HG02973 (cell line): ENCODE data around the gene MYD88.

Experiments used
- ATAC-seq: cut with Tn5 transposase; IDR thresholded peaks from one replicate; pipeline ENCODE4 v1.9.1; 2021; ENCODE audit warnings: moderate library complexity; ENCODE audit not compliant: unreplicated experiment

The MYD88 gene

GRCh38 chr3:38111696-38112377 is 26.6 kb upstream of the MYD88 start:
- no peak for ATAC-seq

DNA sequence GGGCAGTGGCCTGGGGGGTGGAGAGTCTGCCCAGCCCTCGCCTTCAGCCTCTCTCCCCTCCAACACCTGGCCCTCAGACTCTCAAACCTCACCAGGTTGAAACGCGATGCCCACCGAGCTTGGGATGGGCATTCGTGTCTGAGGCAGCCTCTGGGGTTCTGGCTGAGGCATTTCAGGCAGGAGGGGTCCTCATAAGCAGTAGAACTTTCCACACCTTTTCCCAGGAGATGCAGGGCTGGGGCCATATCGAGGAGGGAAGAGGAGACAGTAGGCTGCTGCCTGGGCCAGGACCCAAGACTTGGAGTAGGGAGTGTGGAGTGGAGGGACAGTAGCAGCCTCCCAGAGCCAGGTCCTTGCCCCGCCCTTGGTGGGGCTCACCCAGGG is 26.1 kb upstream of the MYD88 start:
- ATAC-seq: no peak

DNA sequence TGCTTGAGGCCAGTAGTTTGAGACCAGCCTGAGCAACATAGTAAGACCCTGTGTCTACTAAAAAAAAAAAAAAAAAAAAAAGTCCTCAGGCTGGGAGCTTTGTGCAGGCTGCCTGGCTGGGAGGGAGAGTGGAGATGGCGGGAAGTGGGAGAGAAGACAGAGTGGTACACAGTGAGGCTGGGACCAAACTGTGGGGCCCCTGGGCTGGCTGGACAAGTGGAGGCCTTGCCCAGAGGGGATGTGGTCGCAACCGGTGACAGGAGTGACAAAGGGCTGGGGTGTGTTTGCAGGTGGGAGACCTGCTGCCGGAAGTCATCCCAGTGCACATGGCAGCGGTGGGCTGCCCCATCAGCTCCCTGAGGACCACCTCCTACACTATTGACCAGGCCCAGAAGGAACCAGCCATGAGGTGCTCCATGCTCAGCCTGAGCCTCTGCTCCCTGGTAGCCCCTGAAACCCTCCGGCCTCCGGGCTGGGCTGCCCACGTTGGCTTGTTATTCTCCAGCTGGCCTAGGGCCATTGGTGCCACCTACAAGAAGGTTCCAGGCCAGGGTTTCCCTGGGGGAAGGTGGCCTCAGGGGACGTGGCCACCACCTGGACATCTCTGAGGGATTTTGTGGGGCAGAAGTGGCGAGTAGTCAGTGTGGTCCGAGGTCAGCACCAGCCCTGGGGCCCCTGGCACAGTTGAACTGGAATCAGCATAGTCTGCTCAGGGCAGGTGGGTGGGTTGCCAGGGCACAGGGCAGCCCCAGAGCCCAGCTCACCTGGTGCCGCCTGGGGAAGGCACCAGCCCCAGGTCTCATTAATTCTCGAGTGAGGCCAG is 24.2 kb upstream of the MYD88 start:
- no peak for ATAC-seq

- ATAC-seq: no peak
Measured at GRCh38 chr3:38114875-38115644, 23.4 kb upstream of the MYD88 start.

DNA sequence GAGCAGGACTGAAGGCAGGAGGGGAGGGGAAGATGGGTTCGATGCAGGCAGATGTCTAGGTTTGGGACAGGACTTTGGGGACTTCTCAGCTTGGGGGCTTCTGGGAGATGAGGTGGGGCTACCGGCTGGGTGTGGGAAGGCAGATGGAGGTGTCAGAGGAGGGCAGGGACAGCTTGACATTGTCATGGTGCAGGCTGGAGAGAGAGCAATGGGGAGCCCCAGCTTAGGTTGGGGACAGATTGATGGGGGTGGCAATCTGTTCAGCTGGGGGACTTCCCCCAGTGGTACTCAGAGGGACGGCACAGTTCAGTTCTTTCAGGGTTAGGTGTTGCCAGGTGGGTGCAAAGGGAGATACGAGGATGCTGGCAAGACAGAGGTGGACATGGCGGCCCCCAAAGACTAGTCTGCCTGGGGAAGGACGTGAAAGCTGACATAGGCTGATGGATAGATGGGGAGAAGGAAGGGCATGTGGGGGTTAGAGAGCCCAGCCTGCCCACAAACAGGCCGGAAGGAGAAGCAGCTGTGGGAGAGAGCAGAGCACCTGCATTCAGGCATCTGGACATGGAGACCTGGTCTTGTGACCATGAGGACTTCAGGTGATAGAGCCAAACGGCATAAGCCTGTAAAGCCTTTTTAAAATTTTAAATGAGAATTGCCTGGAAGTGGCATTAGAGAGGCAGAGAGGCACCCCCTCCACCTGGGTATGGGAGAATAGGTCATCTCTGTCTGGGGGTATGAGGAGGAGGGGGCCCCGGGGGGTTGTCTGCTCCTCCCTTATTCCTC is 22.6 kb upstream of the MYD88 start:
- no peak for ATAC-seq

DNA sequence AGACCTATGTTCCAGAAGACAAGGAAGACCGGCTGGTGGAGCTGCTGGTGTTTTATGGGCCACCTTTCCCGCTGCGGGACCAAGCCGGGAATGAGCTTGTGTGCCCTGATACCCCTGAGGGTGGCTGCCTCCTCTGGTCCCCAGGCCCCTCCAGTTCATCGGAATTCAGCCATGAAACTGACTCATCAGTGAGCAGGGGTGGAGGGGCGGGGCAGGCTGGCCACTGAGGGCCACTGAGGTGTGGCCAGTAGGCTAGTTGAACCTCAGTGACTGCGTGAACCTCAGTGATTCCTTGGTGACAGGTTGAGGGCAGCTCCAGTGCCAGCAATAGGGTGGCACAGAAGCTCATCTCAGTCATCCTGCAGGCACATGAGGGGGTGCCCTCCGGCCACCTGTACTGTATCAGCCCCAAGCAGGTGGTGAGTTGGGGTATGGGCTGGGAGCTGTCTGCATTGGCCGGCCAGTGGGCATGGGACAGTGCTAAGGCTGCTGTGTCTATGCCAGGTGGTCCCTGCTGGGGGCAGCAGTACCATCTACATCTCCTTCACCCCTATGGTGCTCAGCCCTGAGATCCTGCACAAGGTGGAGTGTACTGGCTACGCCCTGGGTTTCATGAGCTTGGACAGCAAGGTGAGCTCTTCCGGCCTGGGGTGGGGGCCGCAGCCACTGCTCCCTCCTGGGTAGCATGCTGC is 21.8 kb upstream of the MYD88 start:
- ATAC-seq: no peak

DNA sequence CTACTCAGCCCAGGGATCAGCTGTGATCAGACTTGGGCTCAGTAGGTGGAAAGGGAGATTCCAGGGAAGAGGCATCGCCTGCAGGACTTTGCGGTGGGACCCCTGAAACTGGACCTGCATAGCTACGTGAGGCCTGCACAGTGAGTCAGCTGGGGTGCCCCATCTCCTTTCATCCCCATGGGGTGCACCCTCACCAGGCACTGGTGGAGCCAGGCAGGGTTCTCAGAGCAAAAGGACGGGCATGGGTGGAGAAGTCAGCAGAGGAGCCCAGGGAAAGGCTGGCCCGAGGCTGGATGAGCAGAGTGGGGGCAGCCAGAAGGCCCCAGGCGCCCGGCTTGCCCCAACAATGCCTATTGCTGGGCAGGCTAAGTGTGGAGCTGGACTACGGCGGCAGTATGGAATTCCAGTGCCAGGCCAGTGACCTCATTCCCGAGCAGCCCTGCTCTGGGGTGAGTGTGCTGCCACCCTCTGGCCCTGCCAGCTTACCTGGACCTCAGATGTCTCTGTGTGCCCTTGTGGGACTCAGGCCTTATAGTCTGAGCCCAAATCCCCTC is 21.2 kb upstream of the MYD88 start:
- no peak for ATAC-seq

GRCh38 chr3:38117748-38118420 is 20.6 kb upstream of the MYD88 start:
- peak; percentile 80 for ATAC-seq

DNA sequence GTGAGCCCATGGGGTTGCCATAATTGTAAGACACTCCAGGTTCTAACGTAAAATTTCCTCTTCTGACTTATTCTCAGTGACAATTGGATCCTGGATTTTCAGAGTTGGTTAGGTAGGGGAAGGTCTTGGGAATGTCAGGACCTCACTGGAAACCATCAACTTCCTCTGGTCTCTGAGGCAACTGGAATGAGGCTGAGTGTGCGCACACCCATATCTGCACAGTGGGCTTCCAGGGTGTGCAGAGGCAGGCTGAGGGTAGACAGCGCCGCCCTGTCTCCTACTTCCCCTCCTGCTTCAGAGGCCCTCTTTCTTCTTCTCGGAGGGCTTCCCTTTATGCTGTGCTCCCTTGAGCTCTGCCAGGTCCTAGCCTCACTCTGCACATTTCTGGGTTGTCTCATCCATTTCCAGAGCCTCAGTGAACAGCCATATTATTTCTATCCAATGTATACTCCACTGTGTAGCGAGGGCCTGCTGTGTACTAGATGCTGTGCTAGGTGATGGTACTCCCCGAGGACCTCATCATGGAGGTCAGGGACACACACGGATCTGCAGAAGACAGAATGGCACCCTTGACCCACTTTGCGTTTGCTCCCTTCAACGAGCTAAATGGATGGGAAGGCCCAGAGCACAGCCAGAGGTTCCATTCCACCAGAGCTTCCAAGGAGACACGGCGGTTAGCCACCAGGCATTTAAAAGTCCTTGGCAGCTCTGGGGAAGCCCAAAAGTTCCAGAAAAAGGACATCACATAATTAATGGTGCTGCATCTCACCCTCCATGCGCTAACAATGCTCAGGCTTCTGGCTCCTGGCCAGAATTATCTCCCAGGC is 19.8 kb upstream of the MYD88 start:
- ATAC-seq: peak; percentile 5

DNA sequence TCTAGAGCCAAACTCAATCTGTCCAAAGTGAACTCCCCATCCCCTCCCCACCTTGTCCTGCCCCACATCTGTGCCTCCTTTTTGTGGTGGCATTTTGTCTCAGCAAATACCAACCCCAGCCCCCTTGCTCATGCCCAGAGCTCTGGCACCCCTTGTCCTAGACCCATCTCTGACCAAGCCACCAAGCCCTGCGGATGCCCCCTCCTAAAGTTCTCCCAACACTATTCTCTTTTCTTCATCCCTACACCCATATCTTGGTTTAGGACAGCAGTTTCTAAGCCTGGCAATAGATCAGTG is 19.3 kb upstream of the MYD88 start:
- ATAC-seq: no peak

GRCh38 chr3:38119821-38120692 is 18.4 kb upstream of the MYD88 start:
- no peak for ATAC-seq

- ATAC-seq: no peak
Measured at GRCh38 chr3:38120693-38121450, 17.6 kb upstream of the MYD88 start.

DNA sequence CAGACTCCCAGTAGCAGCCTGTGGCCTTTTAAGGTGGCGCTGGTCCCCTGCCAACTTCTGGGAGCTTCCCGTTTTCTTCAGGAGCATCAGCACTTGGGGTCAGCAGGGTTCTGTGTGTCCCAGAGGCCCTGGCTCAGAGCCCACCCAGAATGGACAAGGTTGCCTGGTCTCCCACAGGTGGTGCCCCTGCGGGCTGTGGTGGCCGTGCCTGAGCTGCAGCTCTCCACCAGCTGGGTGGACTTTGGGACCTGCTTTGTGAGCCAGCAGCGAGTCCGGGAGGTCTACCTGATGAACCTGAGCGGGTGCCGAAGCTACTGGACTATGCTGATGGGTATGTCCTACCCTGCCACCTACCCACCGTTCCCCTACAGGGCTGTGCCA is 17.0 kb upstream of the MYD88 start:
- no peak for ATAC-seq

DNA sequence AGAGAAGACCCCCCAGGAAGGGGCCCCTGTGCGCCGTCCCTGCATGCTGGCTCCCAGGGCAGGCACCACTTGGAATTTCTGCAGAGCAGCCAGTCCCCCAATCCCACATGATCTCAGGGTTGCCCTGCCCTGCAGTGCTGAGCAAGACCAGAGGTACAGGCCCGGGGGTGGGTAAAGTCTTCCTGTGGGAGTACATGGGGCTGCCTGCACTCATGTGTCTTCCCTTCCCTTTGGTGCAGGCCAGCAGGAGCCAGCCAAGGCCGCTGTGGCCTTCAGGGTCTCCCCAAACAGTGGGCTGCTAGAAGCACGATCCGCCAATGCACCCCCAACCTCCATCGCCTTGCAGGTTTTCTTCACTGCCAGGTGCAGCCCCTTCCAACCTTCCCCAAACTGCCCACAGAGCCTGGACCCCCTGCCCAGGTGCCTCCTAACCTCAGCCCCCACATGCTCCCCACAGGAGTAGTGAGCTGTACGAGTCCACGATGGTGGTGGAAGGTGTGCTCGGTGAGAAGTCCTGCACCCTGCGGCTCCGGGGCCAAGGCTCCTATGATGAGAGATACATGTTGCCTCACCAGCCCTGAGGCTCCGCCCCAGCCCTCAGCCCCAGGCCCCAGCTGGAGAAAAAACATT is 16.5 kb upstream of the MYD88 start:
- ATAC-seq: no peak

GRCh38 chr3:38122712-38123290 is 15.7 kb upstream of the MYD88 start:
- ATAC-seq: no peak

DNA sequence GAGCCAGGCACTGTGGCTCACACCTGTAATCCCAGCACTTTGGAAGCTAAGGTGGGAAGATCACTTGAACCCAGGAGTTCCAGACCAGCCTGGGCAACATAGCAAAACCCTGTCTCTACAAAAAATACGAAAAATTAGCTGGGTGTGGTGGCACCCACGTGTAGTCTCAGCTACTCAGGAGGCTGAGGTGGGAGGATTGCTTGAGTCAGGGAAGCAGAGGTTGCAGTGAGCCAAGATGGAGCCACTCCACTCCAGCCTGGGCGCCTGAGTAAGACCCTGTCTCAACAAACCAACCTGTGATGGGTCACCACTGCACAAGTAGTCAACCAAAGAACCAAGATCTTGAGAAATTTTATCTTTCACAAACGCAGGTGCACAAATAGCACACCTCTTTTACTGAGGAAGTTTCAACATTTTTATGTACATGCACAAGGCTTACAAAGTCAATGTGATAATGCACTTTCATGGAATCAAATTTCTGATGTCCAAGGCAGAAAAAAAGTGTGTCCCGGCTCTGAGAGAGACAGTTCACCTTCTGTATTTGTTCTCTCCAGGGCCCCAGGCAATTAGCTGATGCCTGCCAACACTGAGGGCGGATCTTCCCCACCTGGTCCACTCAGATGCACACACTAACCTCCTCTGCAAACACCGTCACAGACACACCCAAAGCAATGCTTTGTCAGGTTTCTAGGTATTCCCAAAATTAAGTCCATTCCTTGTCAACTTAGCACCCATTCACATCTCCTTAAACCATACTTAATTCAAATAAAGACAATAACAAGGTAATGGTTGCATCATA is 13.9 kb upstream of the MYD88 start:
- no peak for ATAC-seq
